ENCODE data around the gene KLHL21.
"Not testable (repeated sequence)": the region's sequence is repeated elsewhere in the genome, so short reads cannot be mapped to it uniquely, and the experiment has no call there.

KLHL21 gene

DNA sequence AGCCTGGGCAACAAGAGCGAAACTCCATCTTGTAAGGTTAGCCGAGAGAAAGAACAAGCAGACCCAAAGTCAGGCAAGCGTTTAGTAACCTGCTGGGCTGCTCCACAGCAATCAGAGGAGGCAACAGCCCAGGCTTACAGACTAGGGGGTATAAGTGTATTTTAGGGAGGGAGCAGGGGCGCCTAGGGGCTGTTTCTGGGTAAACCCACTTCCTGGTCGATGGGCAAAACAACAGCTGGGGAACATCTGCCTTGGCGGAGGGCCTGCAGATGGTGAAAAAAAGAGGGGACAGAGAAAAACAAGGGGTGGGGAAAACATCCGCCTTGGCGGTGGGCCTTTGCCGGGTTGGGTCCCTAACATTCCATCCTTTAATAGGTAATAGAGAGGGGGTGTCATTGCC, 42.4 kb downstream of the KLHL21 start:
- no peak for DNase-seq (ENCODE audit: insufficient read length, low spot score)
- FAIRE-seq, result no peak

DNA sequence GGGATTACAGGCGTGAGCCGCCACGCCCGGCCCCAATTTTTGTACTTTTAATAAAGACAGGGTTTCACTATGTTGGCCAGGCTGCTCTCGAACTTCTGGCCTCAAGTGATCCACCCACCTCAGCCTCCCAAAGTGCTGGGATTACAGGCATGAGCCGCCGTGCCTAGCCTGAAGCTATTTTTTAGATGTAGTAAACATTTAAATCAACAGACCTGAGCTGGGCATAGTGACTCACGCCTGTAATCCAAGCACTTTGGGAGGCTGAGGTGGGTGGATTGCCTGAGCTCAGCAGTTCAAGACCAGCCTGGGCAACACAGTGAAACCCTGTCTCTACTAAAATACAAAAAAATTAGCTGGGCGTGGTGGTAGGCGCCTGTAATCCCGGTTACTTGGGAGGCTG, 43.5 kb downstream of the KLHL21 start:
- DNase-seq (ENCODE audit: insufficient read length, low spot score); FAIRE-seq: not testable (repeated sequence)

DNA sequence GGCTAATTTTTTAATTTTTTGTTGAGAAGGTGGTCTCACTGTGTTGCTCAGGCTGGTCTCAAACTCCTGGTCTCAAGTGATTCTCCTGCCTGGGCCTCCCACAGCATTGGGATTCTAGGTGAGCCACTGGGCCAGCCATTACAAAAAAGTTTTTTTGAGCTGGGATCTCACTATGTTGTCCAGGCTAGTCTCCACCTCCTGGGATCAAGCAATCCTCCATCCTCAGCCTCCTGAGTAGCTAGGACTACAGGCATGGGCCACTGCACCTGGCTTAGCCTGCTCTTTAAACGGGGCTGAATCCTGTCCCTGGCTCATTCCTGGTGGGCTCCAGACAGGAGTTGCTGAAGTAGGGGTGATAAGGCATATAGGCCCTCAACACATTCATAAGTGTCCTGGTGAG, 45.1 kb downstream of the KLHL21 start:
- DNase-seq (ENCODE audit: insufficient read length, low spot score) (no peak), FAIRE-seq (no peak)

DNA sequence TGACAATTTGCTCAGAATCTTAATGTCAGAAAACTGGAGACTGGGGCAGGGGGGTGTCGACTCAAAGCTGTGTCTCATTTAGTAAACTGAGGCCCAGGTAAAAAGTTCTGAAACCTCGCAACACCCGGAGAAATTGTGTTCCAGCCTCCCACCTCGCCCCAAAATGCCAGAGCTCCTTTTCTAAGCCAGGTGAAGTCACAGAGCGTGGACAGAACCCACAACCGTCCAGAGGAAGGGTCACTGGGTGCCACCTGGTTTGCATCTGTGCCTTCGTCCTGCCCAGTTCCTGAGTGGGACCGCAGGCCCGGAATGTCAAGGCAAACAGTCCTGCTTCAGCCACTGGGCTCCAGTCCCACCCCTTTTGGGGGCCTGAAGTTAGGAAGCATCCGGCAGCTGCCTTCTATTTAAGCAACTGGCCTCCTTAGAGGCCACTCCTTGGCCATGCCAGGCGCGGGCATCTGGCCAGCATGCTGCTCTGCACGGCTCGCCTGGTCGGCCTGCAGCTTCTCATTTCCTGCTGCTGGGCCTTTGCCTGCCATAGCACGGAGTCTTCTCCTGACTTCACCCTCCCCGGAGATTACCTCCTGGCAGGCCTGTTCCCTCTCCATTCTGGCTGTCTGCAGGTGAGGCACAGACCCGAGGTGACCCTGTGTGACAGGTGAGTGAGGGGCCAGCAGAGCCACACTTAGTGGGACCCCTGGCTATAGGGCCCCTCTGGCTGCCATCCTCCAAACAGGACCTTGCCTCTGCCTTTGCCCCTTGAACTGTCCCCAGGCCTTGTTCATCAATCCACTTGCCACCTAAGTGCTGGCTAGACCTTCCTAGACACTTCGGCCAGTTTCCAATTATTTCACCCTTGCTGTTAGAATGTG, 47.5 kb downstream of the KLHL21 start, which contains the start of gene TAS1R1:
TSS of gene TAS1R1 (plus strand) at position 401 of the 872 bp plus-strand sequence. CDS start at position 468, 67 bp downstream.
- FAIRE-seq (no peak), DNase-seq (ENCODE audit: insufficient read length, low spot score) (no peak)

DNA sequence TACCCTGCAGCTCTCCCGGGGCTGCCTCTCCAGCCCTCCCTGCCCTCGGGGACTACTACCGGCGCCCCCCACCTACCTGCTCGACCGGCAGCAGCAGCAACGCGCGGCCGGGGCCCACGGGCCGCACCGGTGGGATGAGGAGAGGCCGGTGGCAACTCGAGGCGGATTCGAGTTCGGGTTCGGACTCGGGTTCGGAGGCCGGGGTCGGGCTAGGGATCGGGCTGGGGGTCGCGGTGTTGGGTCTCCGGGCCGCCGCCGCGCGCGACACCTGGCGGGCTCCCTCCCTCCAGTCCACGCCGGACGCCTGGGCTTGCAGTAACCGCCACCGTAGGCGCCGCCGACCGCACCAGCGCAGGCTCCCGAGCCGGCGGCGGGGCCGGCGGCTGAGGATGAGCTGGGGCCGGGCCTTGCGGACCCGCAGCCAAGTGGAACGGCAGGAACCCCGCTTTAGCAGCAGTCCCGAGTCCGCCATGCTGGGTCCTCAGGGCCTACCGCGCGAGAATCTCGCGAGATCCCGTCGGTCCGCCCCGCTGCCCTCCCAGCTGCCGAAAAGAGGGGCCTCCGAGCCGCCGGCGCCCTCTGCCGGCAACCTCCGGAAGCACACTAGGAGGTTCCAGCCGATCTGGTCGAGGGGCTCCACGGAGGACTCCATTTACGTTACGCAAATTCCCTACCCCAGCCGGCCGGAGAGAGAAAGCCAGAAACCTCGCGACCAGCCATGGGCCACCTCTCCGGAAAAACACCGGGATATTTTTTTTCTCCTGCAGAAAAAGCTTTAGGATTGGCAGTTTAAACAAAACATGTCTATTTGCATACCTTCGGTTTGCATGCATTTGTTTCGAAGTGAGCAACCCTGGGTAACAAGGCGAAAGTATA, 48.4 kb downstream of the KLHL21 start, which contains the start of gene NOL9:
TSS of gene NOL9 (minus strand) at position 483 of the 876 bp plus-strand sequence. CDS start at position 472, 11 bp downstream.
- FAIRE-seq (peak; percentile 92), DNase-seq (ENCODE audit: insufficient read length, low spot score) (peak; percentile 99)

DNA sequence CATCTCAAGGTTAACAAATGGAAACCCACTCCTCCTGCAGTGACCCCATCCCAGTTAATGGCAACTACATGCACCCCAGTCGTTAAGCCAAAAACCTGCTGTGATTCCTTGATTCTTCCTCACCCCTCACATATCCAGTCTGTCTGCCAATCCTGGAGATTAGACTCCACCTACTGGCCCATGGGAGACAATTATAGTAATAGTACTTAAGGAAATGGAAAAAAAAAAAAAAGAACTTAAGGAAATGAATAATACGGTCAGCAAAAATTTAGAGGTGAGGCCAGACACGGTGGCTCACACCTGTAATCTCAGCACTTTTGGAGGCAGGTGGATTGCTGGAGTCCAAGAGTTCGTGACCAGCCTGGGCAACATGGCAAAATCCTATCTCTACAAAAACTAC, 55.4 kb downstream of the KLHL21 start:
- DNase-seq (ENCODE audit: insufficient read length, low spot score) (no peak), FAIRE-seq (no peak)

DNA sequence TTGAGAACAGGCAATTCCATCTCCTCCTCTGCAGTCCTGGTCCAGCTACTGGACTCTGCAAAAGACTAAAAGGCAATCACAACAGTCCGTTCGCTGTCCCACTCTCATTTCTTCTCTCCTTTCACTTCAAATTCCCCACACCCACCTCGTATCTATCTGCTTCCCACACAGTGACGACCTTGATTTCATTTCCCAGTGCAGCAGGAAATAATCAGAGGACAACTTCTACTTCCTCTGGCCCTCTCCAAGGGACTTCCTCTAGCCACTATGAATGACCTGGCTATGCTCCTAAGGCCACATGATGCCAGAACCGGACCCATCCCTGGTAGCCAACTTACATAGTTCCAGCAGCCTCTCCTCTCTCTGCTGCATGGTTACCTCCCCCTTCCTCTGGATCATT, 56.3 kb downstream of the KLHL21 start:
- no peak for FAIRE-seq
- no peak for DNase-seq (ENCODE audit: insufficient read length, low spot score)

DNA sequence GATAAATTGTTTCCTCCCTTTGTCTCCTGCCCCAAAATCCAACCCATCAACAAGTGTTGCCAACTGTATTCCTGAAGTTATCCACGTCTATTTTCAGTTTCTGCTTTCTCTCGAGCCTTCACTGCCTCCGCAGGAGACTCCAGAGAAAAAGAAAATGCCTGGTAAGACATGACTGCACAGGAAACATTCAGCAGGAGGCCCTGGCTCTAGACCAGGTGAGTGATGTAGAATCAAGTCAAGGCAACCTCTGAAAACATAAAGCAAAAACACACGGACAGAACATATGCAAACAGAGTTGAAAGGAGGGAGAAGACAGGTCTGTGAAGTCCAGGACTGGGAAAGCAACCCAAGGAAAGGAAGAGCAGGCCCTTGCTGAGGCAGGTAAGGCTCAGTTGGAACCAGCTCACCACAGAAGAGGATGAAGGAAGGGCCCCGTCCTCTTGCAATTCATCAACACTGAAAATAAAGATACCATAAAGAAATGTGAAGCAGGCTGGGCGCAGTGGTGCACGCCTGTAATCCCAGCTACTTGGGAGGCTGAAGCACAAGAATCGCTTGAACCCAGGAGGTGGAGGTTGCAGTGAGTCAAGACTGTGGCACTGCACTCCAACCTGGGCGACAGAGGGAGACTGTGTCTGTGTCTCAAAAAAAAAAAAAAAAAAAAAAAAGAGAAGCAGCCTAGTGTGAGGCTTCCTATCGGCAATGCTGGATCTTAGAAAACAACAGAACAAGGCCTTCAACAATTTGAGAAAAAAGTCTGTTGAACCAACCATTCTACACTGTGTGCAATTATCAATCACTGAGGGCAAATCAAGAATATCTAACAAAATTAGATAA, 57.2 kb downstream of the KLHL21 start:
- FAIRE-seq (no peak), DNase-seq (ENCODE audit: insufficient read length, low spot score) (no peak)

DNA sequence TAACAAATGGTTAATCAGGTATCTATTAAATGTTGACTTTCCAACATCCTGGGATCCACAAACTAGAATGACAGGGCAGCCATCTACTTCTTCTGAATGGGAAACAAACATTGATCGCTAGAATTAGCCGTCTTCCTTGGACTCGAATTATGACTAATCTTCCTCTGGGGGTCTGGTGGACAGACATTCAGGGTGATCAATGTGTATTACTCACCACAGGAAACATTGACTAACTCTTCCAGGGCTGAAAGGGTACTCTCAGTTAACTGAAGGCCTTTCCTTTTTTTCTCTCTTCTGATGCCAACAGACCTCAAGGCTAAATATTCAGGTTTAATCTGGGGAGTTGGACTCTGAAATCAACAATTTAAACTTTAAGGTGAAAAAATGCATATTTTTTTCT, 57.8 kb downstream of the KLHL21 start:
- no peak for FAIRE-seq

More for the DNA sequence above, 57.8 kb downstream of the KLHL21 start:
- DNase-seq (ENCODE audit: insufficient read length, low spot score), result no peak

Data from GM19239 (cell line).